ENCODE measurements around the gene WNT11. TPM values are rescaled to one million over a fixed set of nuclear protein-coding genes. Genes with fewer than 3 reads are reported as not detected.

The WNT11 gene
- total RNA-seq, 4 donors from 2014 or later: 4.2 to 11.4 (median 7.4) TPM

GRCh38 chr11:76241243-76242000 lies 35.1 kb upstream of the WNT11 start:
- 85 to 94% methylated on average over 12 to 15 of the region's 17 CpGs for WGBS, 2 donors
- H3K4me3 ChIP-seq (ENCODE audit: low read depth, poor library complexity, severe bottlenecking): no peak overlapping the region
- no peak for TF ChIP-seq POLR2A (IDR thresholded peaks at IDR 0.05)
- TF ChIP-seq, protein P1, sequence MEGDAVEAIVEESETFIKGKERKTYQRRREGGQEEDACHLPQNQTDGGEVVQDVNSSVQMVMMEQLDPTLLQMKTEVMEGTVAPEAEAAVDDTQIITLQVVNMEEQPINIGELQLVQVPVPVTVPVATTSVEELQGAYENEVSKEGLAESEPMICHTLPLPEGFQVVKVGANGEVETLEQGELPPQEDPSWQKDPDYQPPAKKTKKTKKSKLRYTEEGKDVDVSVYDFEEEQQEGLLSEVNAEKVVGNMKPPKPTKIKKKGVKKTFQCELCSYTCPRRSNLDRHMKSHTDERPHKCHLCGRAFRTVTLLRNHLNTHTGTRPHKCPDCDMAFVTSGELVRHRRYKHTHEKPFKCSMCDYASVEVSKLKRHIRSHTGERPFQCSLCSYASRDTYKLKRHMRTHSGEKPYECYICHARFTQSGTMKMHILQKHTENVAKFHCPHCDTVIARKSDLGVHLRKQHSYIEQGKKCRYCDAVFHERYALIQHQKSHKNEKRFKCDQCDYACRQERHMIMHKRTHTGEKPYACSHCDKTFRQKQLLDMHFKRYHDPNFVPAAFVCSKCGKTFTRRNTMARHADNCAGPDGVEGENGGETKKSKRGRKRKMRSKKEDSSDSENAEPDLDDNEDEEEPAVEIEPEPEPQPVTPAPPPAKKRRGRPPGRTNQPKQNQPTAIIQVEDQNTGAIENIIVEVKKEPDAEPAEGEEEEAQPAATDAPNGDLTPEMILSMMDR (IDR thresholded peaks at IDR 0.05): no peak
- intact Hi-C loops (cut with DNase I; ENCODE audit: low total_unique reads): no loop called here
- no peak for DNase-seq (ENCODE audit: low spot score in 2 of 2)

DNA sequence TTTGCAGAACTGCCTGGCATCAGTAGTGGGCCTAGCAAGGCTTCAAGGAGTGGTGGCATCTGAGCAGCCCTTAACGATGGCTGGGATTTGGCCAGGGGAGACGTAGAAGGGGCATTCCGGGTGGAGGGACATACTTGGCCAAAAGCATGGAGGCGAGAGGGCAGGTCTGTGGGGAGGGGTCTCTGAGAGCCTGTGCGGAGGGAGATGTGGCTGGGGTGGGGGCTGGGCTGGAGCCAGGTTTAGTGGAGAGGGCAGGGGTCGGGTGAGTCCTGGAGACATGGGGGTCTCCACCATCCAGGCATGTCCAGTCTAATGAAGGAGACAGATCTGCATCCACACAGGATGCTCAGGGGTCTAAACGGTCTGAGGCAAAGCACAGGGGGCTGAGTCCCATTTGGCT lies 34.4 kb upstream of the WNT11 start:
- WGBS, 2 donors: 90 to 92% methylated on average over 7 of the region's 7 CpGs
- H3K4me3 ChIP-seq (ENCODE audit: low read depth, poor library complexity, severe bottlenecking): no peak overlapping the region
- DNase-seq (ENCODE audit: low spot score in 2 of 2): no peak
- TF ChIP-seq, protein P1 (IDR thresholded peaks at IDR 0.05): no peak
- no peak for TF ChIP-seq POLR2A (IDR thresholded peaks at IDR 0.05)
- intact Hi-C loops (cut with DNase I; ENCODE audit: low total_unique reads): no loop called here

GRCh38 chr11:76240161-76240540 lies 33.8 kb upstream of the WNT11 start:
- 89 to 95% methylated on average over 7 of the region's 7 CpGs for WGBS, 2 donors

DNA sequence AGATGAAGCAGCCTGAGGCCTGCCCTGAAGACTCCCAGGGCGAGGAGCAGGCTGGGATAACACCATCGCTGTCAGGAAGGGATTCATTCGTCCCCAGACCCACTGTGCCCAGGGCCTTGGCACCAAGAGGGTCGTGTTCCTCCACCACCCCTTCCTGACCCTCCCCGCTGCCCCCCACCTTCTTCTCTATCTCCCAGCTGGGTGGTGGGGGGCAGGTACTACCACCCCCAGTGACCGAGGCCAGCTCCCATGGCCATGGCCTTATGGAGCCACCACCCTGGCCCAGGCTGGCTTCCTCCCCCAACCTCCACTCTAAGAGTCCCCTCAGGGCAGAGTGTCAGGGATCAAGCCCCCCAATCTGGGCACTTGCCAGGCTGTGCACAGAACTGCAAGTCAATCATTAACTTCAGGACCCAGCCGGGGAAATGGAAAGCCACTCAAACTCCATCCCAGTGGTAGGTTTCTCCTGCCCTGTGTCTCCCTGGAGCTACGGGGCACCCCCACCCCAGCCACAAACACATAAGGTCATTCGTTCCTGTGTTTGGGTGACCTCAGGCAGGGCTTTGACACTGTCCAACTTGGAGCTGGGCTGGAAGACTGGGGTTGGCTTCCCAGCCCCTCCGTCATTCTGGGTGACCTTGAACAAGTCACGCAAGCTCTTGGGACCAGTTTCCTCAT lies 33.3 kb upstream of the WNT11 start:
- TF ChIP-seq, protein P1 (IDR thresholded peaks at IDR 0.05): no peak
- no peak for TF ChIP-seq POLR2A (IDR thresholded peaks at IDR 0.05)
- 96 to 98% methylated on average over 10 to 11 of the region's 11 CpGs for WGBS, 2 donors
- no peak for DNase-seq (ENCODE audit: low spot score in 2 of 2)
- intact Hi-C loops (cut with DNase I; ENCODE audit: low total_unique reads): no loop called here
- H3K4me3 ChIP-seq (ENCODE audit: low read depth, poor library complexity, severe bottlenecking): no peak overlapping the region

More at GRCh38 chr11:76240161-76240540, 33.8 kb upstream of the WNT11 start:
- H3K4me3 ChIP-seq (ENCODE audit: low read depth, poor library complexity, severe bottlenecking): no peak overlapping the region
- intact Hi-C loops (cut with DNase I; ENCODE audit: low total_unique reads): no loop called here
- no peak for TF ChIP-seq POLR2A (IDR thresholded peaks at IDR 0.05)
- TF ChIP-seq, protein P1 (IDR thresholded peaks at IDR 0.05): no peak
- no peak for DNase-seq (ENCODE audit: low spot score in 2 of 2)

DNA sequence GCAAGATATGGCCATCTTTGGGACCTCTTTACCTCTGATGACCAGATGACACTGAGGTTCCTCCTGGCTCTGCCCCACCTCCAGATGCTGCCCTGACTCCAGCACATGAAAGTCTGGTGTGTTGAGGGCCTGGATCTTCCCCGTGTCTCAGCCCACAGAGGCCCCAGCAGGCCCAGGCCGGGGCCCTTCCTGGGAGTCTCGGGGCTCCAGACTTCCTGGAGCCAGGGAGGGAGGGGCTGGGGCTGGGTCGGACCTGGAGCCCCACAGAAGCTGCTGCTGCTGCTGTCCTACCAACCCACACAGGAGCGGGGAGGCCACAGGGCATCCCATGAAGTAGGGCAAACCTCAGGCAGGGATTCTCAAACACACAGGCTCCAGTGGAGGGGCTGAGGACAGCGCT lies 32.2 kb upstream of the WNT11 start:
- intact Hi-C loops (cut with DNase I; ENCODE audit: low total_unique reads): no loop called here
- TF ChIP-seq, protein P1 (IDR thresholded peaks at IDR 0.05): no peak
- no peak for TF ChIP-seq POLR2A (IDR thresholded peaks at IDR 0.05)
- 59 to 85% methylated on average over 5 to 6 of the region's 6 CpGs for WGBS, 2 donors
- H3K4me3 ChIP-seq (ENCODE audit: low read depth, poor library complexity, severe bottlenecking): no peak overlapping the region
- no peak for DNase-seq (ENCODE audit: low spot score in 2 of 2)
